ENCODE results near the gene PDE11A.

GRCh38 chr2:177633111-177633510 is 439.5 kb downstream of the PDE11A start:
- TF ChIP-seq POLR2A (IDR thresholded peaks at IDR 0.05; ENCODE audit: low read length) (no peak), GATA1 (IDR thresholded peaks at IDR 0.05; ENCODE audit: low read depth, low read length) (no peak)
